ENCODE results near the gene CFAP97D2. TPM values are rescaled to one million over a fixed set of nuclear protein-coding genes. Genes with fewer than 3 reads are reported as not detected.

The CFAP97D2 gene
- total and polyA plus RNA-seq, 2 experiments from 2014 or later = not detected

- Histone ChIP-seq H3K9me3 (ENCODE audit: low read depth) (no peaks in the 10 kb centered on the region), H3K4me1 (ENCODE audit: insufficient read depth) (no peaks in the 10 kb centered on the region), H3K27ac (no peak overlapping the region), H3K4me3 (no peak overlapping the region), H4K20me1 (ENCODE audit: insufficient read depth, poor library complexity, severe bottlenecking) (no peaks in the 10 kb centered on the region), H2AFZ (no peak overlapping the region), H3K9me2 (replicated peaks; ENCODE audit: insufficient read depth) (no peaks in the 10 kb centered on the region), H3K27me3 (no peaks in the 10 kb centered on the region), H3K36me3 (replicated peaks; ENCODE audit: insufficient read depth, low read depth) (no peaks in the 10 kb centered on the region), H3K79me2 (peaks cover 4% of the 10 kb centered on the region), H3K4me2 (no peak overlapping the region)
- no peak for TF ChIP-seq EZH2phosphoT487 (IDR thresholded peaks at IDR 0.05; ENCODE audit: low read depth, severe bottlenecking, unreplicated experiment)
- TF ChIP-seq, protein P1, sequence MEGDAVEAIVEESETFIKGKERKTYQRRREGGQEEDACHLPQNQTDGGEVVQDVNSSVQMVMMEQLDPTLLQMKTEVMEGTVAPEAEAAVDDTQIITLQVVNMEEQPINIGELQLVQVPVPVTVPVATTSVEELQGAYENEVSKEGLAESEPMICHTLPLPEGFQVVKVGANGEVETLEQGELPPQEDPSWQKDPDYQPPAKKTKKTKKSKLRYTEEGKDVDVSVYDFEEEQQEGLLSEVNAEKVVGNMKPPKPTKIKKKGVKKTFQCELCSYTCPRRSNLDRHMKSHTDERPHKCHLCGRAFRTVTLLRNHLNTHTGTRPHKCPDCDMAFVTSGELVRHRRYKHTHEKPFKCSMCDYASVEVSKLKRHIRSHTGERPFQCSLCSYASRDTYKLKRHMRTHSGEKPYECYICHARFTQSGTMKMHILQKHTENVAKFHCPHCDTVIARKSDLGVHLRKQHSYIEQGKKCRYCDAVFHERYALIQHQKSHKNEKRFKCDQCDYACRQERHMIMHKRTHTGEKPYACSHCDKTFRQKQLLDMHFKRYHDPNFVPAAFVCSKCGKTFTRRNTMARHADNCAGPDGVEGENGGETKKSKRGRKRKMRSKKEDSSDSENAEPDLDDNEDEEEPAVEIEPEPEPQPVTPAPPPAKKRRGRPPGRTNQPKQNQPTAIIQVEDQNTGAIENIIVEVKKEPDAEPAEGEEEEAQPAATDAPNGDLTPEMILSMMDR (IDR thresholded peaks at IDR 0.05; ENCODE audit: poor library complexity) = no peak
- TF ChIP-seq EZH2 (IDR thresholded peaks at IDR 0.05; ENCODE audit: borderline replicate concordance) = no peak
- WGBS (ENCODE audit: low lambda C conversion rate, missing lambda C conversion rate) = 100% methylated on average over 1 of the region's 1 CpG
- no peak for DNase-seq (ENCODE audit: low spot score)
Observed at GRCh38 chr13:114256547-114256946, 77.5 kb downstream of the CFAP97D2 start.

DNA sequence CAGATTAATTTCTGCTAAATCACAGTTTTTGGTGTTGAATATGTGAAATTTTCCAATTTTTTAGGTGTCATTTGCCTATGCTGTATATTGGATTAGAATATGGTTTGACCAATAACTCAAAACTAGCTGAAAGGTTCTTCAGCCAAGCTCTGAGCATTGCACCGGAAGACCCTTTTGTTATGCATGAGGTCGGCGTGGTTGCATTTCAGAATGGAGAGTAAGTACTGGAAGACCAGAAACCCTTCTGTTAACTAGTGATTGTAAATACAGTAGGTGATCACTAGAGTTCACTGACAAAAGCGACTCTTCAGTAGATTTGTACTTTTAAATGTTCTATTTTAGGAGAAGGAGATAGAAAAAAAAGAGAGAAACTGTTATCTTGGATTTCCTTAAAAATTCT is 78.0 kb downstream of the CFAP97D2 start:
- TF ChIP-seq EZH2phosphoT487 (IDR thresholded peaks at IDR 0.05; ENCODE audit: low read depth, severe bottlenecking, unreplicated experiment) (no peak), EZH2 (IDR thresholded peaks at IDR 0.05; ENCODE audit: borderline replicate concordance) (no peak)
- TF ChIP-seq, protein P1 (IDR thresholded peaks at IDR 0.05; ENCODE audit: poor library complexity) = no peak
- H2AFZ ChIP-seq = no peak overlapping the region
- no peaks in the 10 kb centered on the region for H3K27me3 ChIP-seq
- H3K36me3 ChIP-seq (replicated peaks; ENCODE audit: insufficient read depth, low read depth) = no peaks in the 10 kb centered on the region
- H3K4me1 ChIP-seq (ENCODE audit: insufficient read depth) = no peaks in the 10 kb centered on the region
- no peaks in the 10 kb centered on the region for H3K9me3 ChIP-seq (ENCODE audit: low read depth)
- no peak for DNase-seq (ENCODE audit: low spot score)
- H3K27ac ChIP-seq = no peak overlapping the region
- no peak overlapping the region for H3K4me3 ChIP-seq
- no peaks in the 10 kb centered on the region for H3K9me2 ChIP-seq (replicated peaks; ENCODE audit: insufficient read depth)
- no peak overlapping the region for H3K4me2 ChIP-seq
- WGBS (ENCODE audit: low lambda C conversion rate, missing lambda C conversion rate) = 87% methylated on average over 4 of the region's 4 CpGs
- H4K20me1 ChIP-seq (ENCODE audit: insufficient read depth, poor library complexity, severe bottlenecking) = no peaks in the 10 kb centered on the region
- H3K79me2 ChIP-seq = peaks cover 4% of the 10 kb centered on the region

GRCh38 chr13:114258589-114258988 is 79.5 kb downstream of the CFAP97D2 start:
- no peak overlapping the region for H2AFZ ChIP-seq
- H4K20me1 ChIP-seq (ENCODE audit: insufficient read depth, poor library complexity, severe bottlenecking) = no peaks in the 10 kb centered on the region
- TF ChIP-seq, protein P1 (IDR thresholded peaks at IDR 0.05; ENCODE audit: poor library complexity) = no peak
- H3K36me3 ChIP-seq (replicated peaks; ENCODE audit: insufficient read depth, low read depth) = no peaks in the 10 kb centered on the region
- no peak for DNase-seq (ENCODE audit: low spot score)
- WGBS (ENCODE audit: low lambda C conversion rate, missing lambda C conversion rate) = 87% methylated on average over 8 of the region's 8 CpGs
- no peaks in the 10 kb centered on the region for H3K9me2 ChIP-seq (replicated peaks; ENCODE audit: insufficient read depth)
- H3K79me2 ChIP-seq = peaks cover 4% of the 10 kb centered on the region
- no peak overlapping the region for H3K4me3 ChIP-seq
- H3K27ac ChIP-seq = no peak overlapping the region
- no peaks in the 10 kb centered on the region for H3K27me3 ChIP-seq
- H3K4me1 ChIP-seq (ENCODE audit: insufficient read depth) = no peaks in the 10 kb centered on the region
- H3K9me3 ChIP-seq (ENCODE audit: low read depth) = no peaks in the 10 kb centered on the region
- no peak overlapping the region for H3K4me2 ChIP-seq

DNA sequence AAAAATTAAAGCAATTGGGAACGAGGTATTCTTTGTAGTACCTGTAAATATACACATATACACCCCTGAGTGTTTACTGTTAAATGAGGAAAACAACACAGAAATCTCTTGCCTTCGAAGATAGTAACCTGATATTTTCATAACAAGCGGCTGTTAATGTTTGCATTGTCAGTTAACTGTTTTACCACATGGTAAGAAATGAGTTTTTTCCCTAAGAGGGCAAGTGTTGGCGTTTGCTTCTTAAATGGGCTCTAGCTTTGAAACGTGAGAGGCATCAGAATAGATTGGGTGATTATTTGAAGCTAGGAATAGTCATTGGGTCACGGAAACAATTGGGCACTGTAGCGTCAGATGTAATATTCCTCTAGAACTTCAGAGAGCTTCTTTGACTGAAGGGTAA is 80.3 kb downstream of the CFAP97D2 start:
- Histone ChIP-seq H3K9me3 (ENCODE audit: low read depth) (no peaks in the 10 kb centered on the region), H3K36me3 (replicated peaks; ENCODE audit: insufficient read depth, low read depth) (no peaks in the 10 kb centered on the region), H3K4me3 (no peak overlapping the region), H3K4me2 (no peak overlapping the region), H3K27ac (no peak overlapping the region), H3K9me2 (replicated peaks; ENCODE audit: insufficient read depth) (no peaks in the 10 kb centered on the region), H3K79me2 (peaks cover 4% of the 10 kb centered on the region), H4K20me1 (ENCODE audit: insufficient read depth, poor library complexity, severe bottlenecking) (no peaks in the 10 kb centered on the region), H2AFZ (no peak overlapping the region), H3K4me1 (ENCODE audit: insufficient read depth) (no peaks in the 10 kb centered on the region), H3K27me3 (no peaks in the 10 kb centered on the region)
- TF ChIP-seq EZH2 (IDR thresholded peaks at IDR 0.05; ENCODE audit: borderline replicate concordance) = no peak
- TF ChIP-seq, protein P1 (IDR thresholded peaks at IDR 0.05; ENCODE audit: poor library complexity) = no peak
- TF ChIP-seq EZH2phosphoT487 (IDR thresholded peaks at IDR 0.05; ENCODE audit: low read depth, severe bottlenecking, unreplicated experiment) = no peak
- no peak for DNase-seq (ENCODE audit: low spot score)
- 84% methylated on average over 7 of the region's 7 CpGs for WGBS (ENCODE audit: low lambda C conversion rate, missing lambda C conversion rate)
